A673 (cell line): ENCODE results near the gene RC3H2. TPM values are rescaled to one million over a fixed set of nuclear protein-coding genes. Genes with fewer than 3 reads are reported as not detected.

Experiments
- BruUV-seq: library from RNA; stranded (reverse); fragments of 400-500 nt; replicated peaks from 2 replicates; lab custom pipeline; 2021; lab: Mats Ljungman, UMichigan
- CTCF ChIA-PET: fragments of 300-600 bp; sonication (Branson Sonifier 250); formaldehyde crosslinking; loops from one replicate; lab custom pipeline; 2022; ENCODE audit warnings: antibody characterized with exemption; lab: Charles Lee
- POLR2A ChIA-PET: fragments of 300-600 bp; sonication (Branson Sonifier 250); formaldehyde crosslinking; loops from one replicate; lab custom pipeline; 2022; ENCODE audit warnings: antibody characterized with exemption; ENCODE audit not compliant: low non-redundant PET; lab: Charles Lee
- DNase-seq: peaks from one replicate; pipeline ENCODE4 v3.0.0-alpha.2; 2015; ENCODE audit warnings: low spot score
- H3K27ac ChIP-seq: fragments of 200-600 bp; sonication (generic); 2 replicates; pipeline ENCODE4 v1.5.1; 2016; ENCODE audit warnings: mixed run types, low read depth, mild to moderate bottlenecking, mixed read lengths, antibody characterized with exemption, low read length; ENCODE audit not compliant: poor library complexity, severe bottlenecking
- H3K27me3 ChIP-seq: fragments of 200-600 bp; sonication (generic); replicated peaks from 2 replicates; pipeline ENCODE4 v1.6.1; 2017; ENCODE audit warnings: mixed run types, low read depth, mild to moderate bottlenecking, mixed read lengths, antibody characterized with exemption, low read length; ENCODE audit not compliant: insufficient read depth, poor library complexity
- H3K36me3 ChIP-seq: fragments of 200-600 bp; sonication (generic); 2 replicates; pipeline ENCODE4 v1.6.1; 2016; ENCODE audit warnings: mixed run types, mild to moderate bottlenecking, mixed read lengths, antibody characterized with exemption, low read length; ENCODE audit not compliant: insufficient read depth, poor library complexity, severe bottlenecking
- H3K4me1 ChIP-seq: fragments of 200-600 bp; sonication (generic); 2 replicates; pipeline ENCODE4 v1.6.1; 2017; ENCODE audit warnings: mixed run types, mild to moderate bottlenecking, mixed read lengths, antibody characterized with exemption, low read length; ENCODE audit not compliant: insufficient read depth, poor library complexity, severe bottlenecking
- H3K4me3 ChIP-seq: fragments of 200-600 bp; sonication (generic); 2 replicates; pipeline ENCODE4 v1.5.1; 2016; ENCODE audit warnings: low read depth, mixed run types, mild to moderate bottlenecking, mixed read lengths, low read length; ENCODE audit not compliant: poor library complexity, severe bottlenecking
- H3K9me3 ChIP-seq: fragments of 200-600 bp; sonication (generic); 2 replicates; pipeline ENCODE4 v1.6.1; 2016; ENCODE audit warnings: mixed run types, low read depth, mild to moderate bottlenecking, mixed read lengths, antibody characterized with exemption, low read length; ENCODE audit not compliant: poor library complexity, severe bottlenecking
- CTCF ChIP-seq: fragments of 300-800, 200-600 bp; sonication (generic); conservative IDR thresholded peaks from 2 replicates; pipeline ENCODE4 v1.5.1; 2017; ENCODE audit warnings: low read depth, mild to moderate bottlenecking, antibody characterized with exemption, low read length, moderate library complexity, mixed read lengths
- EZH2 ChIP-seq: fragments of 200-600 bp; sonication (generic); IDR thresholded peaks from 2 replicates; pipeline ENCODE4 v1.6.1; 2017; ENCODE audit warnings: borderline replicate concordance, low read depth, mild to moderate bottlenecking, mixed read lengths, antibody characterized with exemption, low read length; ENCODE audit not compliant: poor library complexity, severe bottlenecking
- intact Hi-C: fragments of 100-400 bp; cut with micrococcal nuclease; formaldehyde crosslinking; loops from one replicate; pipeline ENCODE4 v1.10.0; 2022; ENCODE audit not compliant: unreplicated experiment
- total RNA-seq: library from RNA; stranded (reverse); gene quantifications from 2 replicates; pipeline ENCODE4 v1.2.3, GENCODE V29; 2021

Gene RC3H2
- total RNA-seq, 1 experiment from 2014 or later: 71.1 TPM

DNA sequence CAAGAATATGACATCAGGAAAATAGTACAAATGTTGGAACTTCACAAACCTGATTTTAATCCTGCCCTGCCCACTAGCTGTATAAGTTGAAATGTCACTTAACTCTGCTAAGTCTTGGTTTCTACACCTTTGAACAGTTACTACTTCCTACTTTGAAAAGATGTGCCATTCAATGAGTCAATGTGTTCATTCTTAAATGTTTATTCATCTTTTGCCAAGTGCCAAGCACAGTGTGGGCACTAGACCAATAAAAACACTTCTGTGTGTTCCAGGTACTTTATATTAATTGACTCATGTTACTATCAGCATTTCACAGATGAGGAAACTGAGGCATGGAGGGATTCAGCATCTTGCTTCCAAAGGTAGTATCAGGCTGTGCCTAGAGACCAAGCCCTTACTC, 89.6 kb downstream of the RC3H2 start:
- DNase-seq: no peak
- BruUV-seq: no TSS peak
- POLR2A ChIA-PET: no interaction called here
- TF ChIP-seq CTCF (no peak), EZH2 (no peak)
- intact Hi-C loops: loop anchor here (10.0 kb wide), 1 partner anchor 461 kb away; no protein-coding TSS in a partner anchor
- no peak overlapping the region for H3K27ac ChIP-seq
- no peaks in the 10 kb centered on the region for H3K27me3 ChIP-seq
- no peaks in the 10 kb centered on the region for H3K9me3 ChIP-seq
- H3K4me3 ChIP-seq: no peak overlapping the region
- CTCF ChIA-PET: interaction anchor here (0.6 kb wide), 1 partner anchor 591 kb away, joined by 4 read pairs; no protein-coding TSS in a partner anchor
- H3K4me1 ChIP-seq: no peaks in the 10 kb centered on the region
- peaks cover 21% of the 10 kb centered on the region for H3K36me3 ChIP-seq

GRCh38 chr9:122814545-122814944, 90.6 kb downstream of the RC3H2 start:
- BruUV-seq: no TSS peak
- intact Hi-C loops: loop anchor here (5.0 to 10.0 kb wide), 2 partner anchors 460 to 538 kb away; no protein-coding TSS in a partner anchor
- CTCF ChIA-PET: interaction anchor here (0.6 kb wide), 1 partner anchor 687 kb away, joined by 3 read pairs; no protein-coding TSS in a partner anchor

GRCh38 chr9:122812736-122813135, 92.4 kb downstream of the RC3H2 start:
- no peaks in the 10 kb centered on the region for H3K27me3 ChIP-seq
- no peak overlapping the region for H3K4me3 ChIP-seq
- ChIA-PET CTCF (no interaction called here), POLR2A (no interaction called here)
- H3K27ac ChIP-seq: no peak overlapping the region
- intact Hi-C loops: loop anchor here (5.0 to 10.0 kb wide), 2 partner anchors 458 to 540 kb away; no protein-coding TSS in a partner anchor
- TF ChIP-seq EZH2 (no peak), CTCF (no peak)
- no peak for DNase-seq
- H3K4me1 ChIP-seq: no peaks in the 10 kb centered on the region
- BruUV-seq: no TSS peak
- H3K9me3 ChIP-seq: no peaks in the 10 kb centered on the region
- no peaks in the 10 kb centered on the region for H3K36me3 ChIP-seq

More at GRCh38 chr9:122814545-122814944, 90.6 kb downstream of the RC3H2 start:
- Histone ChIP-seq H3K27me3 (no peaks in the 10 kb centered on the region), H3K4me3 (no peak overlapping the region), H3K9me3 (no peaks in the 10 kb centered on the region), H3K36me3 (peaks cover 11% of the 10 kb centered on the region), H3K27ac (no peak overlapping the region), H3K4me1 (no peaks in the 10 kb centered on the region)
- TF ChIP-seq EZH2: no peak
- TF ChIP-seq CTCF: no peak
- POLR2A ChIA-PET: no interaction called here
- DNase-seq: no peak
